Right renal cortex interstitium (tissue), 3 donors: Measurements from ENCODE around the gene LCOR. TPM values are rescaled to one million over a fixed set of nuclear protein-coding genes. Genes with fewer than 3 reads are reported as not detected.

Experiments
- DNase-seq, 3 donors: peaks; one replicate each; pipeline ENCODE4 v3.0.0-alpha.2; 2013; ENCODE audit warnings: low read depth in 3 of 3, low spot score in 2 of 3
- polyA plus RNA-seq, 3 donors: library from polyadenylated mRNA; unstranded; fragments of 120-200 nt; gene quantifications; one replicate each; pipeline ENCODE4 v1.2.1, GENCODE V29; 2013; ENCODE audit not compliant: insufficient read length in 3 of 3

The LCOR gene
- polyA plus RNA-seq, 3 donors: 26.5 to 28.5 (median 28.5) TPM

GRCh38 chr10:96889415-96890171 is 57.5 kb downstream of the LCOR start:
- no peak for DNase-seq

- no peak for DNase-seq
Observed at GRCh38 chr10:96890172-96890513, 58.0 kb downstream of the LCOR start.

GRCh38 chr10:96890580-96890979 is 58.5 kb downstream of the LCOR start:
- no peak for DNase-seq

- no peak for DNase-seq
Observed at GRCh38 chr10:96891840-96892239, 59.7 kb downstream of the LCOR start.

GRCh38 chr10:96895662-96896424 is 63.7 kb downstream of the LCOR start:
- no peak for DNase-seq

- DNase-seq: no peak
Observed at GRCh38 chr10:96896884-96897589, 64.9 kb downstream of the LCOR start.

GRCh38 chr10:96902117-96902516 is 70.0 kb downstream of the LCOR start:
- DNase-seq: no peak

GRCh38 chr10:96902731-96903358 is 70.7 kb downstream of the LCOR start:
- no peak for DNase-seq

- no peak for DNase-seq
Observed at GRCh38 chr10:96904648-96905047, 72.5 kb downstream of the LCOR start.

GRCh38 chr10:96906864-96907263 is 74.8 kb downstream of the LCOR start:
- peak in 1 of 3 donors; percentile 15 for DNase-seq

- DNase-seq: peak in 1 of 3 donors; percentile 4
Observed at GRCh38 chr10:96910488-96911395, 78.6 kb downstream of the LCOR start.

- DNase-seq: no peak
Observed at GRCh38 chr10:96912405-96912804, 80.3 kb downstream of the LCOR start.

- DNase-seq: no peak
Observed at GRCh38 chr10:96913906-96914305, 81.8 kb downstream of the LCOR start.

- DNase-seq: no peak
Observed at GRCh38 chr10:96917628-96918027, 85.5 kb downstream of the LCOR start.

- DNase-seq: no peak
Observed at GRCh38 chr10:96918214-96919002, 86.3 kb downstream of the LCOR start.

- DNase-seq: no peak
Observed at GRCh38 chr10:96919785-96920430, 87.8 kb downstream of the LCOR start.

- no peak for DNase-seq
Observed at GRCh38 chr10:96921655-96922054, 89.6 kb downstream of the LCOR start.

GRCh38 chr10:96922978-96923948 is 91.2 kb downstream of the LCOR start:
- DNase-seq: no peak
